GM13977 (cell line): Measurements from ENCODE around the gene TPX2.

ENCODE experiments used
- DNase-seq: peaks from one replicate; pipeline ENCODE4 v3.0.0; 2012; ENCODE audit warnings: low spot score
- CTCF ChIP-seq: IDR thresholded peaks from 2 replicates; pipeline ENCODE4 v1.5.1; 2012; ENCODE audit warnings: mild to moderate bottlenecking, control low read depth; ENCODE audit not compliant: insufficient read depth; ENCODE audit errors: extremely low read depth, missing control alignments
- in situ Hi-C: fragments of 300-500 bp; cut with MboI; formaldehyde crosslinking; loops from one replicate; pipeline ENCODE4 v1.12.0; 2022; ENCODE audit warnings: low sequenced_read_pairs, low pct_unique_long_range_greater_than_20kb, mixed read lengths, inconsistent platforms; ENCODE audit not compliant: unreplicated experiment

TPX2 gene

GRCh38 chr20:31738729-31739549 lies at the start of gene TPX2:
TPX2 (plus strand) TSS chr20:31739290; CDS start chr20:31757477, 18,187 bp downstream.
- DNase-seq: peak; percentile 94
- in situ Hi-C loops: no loop called here
- TF ChIP-seq CTCF: peak; percentile 12

GRCh38 chr20:31690124-31690666 lies 48.9 kb upstream of the TPX2 start:
- TF ChIP-seq CTCF: no peak
- in situ Hi-C loops: no loop called here
- DNase-seq: no peak

GRCh38 chr20:31691646-31692275 lies 47.3 kb upstream of the TPX2 start:
- in situ Hi-C loops: no loop called here
- DNase-seq: peak; percentile 53
- TF ChIP-seq CTCF: no peak

GRCh38 chr20:31693402-31693801 lies 45.7 kb upstream of the TPX2 start:
- no peak for DNase-seq
- TF ChIP-seq CTCF: no peak
- in situ Hi-C loops: no loop called here

GRCh38 chr20:31693987-31694661 lies 45.0 kb upstream of the TPX2 start:
- in situ Hi-C loops: no loop called here
- no peak for TF ChIP-seq CTCF
- DNase-seq: no peak

- TF ChIP-seq CTCF: no peak
- in situ Hi-C loops: no loop called here
These were observed 44.1 kb upstream of the TPX2 start for GRCh38 chr20:31694842-31695593.

More at GRCh38 chr20:31694842-31695593, 44.1 kb upstream of the TPX2 start:
- DNase-seq: no peak
